GM21367 (cell line): Measurements from ENCODE around the gene MX1.

Experiments
- ATAC-seq: cut with Tn5 transposase; IDR thresholded peaks from one replicate; pipeline ENCODE4 v1.9.1; 2021; ENCODE audit not compliant: unreplicated experiment

MX1 gene

DNA sequence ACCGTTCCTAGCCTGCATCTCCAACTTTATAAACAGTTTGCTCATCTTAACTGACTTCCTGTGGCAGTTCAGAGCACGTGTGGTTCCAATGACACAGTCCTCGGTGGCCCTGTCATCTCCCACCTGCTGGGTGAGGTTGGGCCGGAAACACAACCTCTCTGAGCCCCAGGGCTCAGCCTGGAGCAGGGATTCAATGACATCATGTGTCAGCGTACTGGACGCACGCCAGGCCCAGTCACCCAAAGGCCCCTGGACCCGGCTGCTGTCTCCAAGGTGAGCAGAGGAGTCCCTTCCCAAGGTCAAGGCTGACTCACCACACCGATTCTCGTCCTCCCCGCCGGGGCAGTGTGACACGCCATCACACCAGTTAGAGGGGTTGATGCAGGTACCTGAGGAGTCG is 62.0 kb downstream of the MX1 start:
- no peak for ATAC-seq

GRCh38 chr21:41489329-41489728 is 63.3 kb downstream of the MX1 start:
- ATAC-seq: no peak

- no peak for ATAC-seq
These were observed 64.3 kb downstream of the MX1 start for GRCh38 chr21:41490330-41490729.

- ATAC-seq: no peak
These were observed 65.4 kb downstream of the MX1 start for GRCh38 chr21:41491412-41491811.

DNA sequence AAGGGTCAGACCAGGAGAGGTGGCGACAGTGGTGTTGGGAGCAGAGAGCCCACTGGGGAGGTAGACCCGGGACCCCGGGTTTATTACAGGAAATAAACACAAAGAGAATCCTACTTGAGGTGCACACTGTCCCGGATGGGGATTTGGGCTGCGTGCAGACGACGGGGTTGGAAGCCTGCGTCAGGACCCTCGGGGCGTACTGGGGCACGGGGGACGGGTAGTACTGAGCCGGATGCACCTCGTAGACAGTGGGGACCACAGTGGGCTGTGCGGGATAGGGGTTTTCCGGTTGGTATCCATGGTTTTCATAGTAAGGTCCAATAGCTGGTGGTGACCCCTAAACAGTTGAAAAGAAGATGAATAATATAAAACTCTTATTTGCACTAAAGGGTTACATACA is 68.2 kb downstream of the MX1 start:
- no peak for ATAC-seq

GRCh38 chr21:41497008-41497407 is 71.0 kb downstream of the MX1 start:
- no peak for ATAC-seq

DNA sequence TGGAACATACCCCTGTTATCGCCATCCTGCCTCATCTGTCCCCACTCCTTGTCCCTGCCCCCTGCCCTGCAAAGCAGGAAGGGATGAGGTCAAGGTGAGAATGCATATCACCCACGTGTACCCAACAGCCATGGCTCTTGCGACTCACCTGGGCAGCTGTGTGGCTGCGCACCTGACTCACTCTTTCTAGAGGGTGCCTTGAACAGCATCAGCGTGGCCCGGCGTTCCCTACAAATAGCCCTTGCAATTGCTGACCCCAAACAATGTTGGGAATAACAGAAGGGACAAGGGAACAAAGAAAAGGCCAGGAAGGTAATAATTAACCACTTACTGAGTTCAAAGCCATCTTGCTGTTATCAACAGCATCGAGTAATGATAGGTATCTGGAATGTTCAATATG is 71.7 kb downstream of the MX1 start:
- ATAC-seq: no peak

GRCh38 chr21:41499920-41500319 is 73.9 kb downstream of the MX1 start:
- ATAC-seq: no peak

DNA sequence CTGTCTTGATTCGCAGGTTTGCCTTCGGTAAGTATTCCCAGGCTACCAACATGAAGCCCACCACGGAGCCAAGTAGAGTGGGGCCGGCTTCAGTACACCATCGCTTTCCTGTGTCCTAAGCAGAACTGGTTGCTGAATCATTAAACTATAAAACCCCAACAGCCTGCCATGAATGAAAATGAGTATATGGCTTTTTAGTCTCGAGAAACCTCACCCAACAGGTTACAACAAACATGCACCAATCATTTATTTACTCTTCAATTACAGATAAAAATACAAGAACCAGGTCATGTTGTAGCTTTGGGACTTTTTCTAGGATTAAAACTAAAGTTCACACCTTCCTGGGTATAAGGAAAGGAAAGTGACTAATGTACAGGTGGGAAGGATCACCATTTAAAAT is 74.3 kb downstream of the MX1 start:
- ATAC-seq: no peak

- ATAC-seq: no peak
These were observed 74.9 kb downstream of the MX1 start for GRCh38 chr21:41500931-41501381.

- no peak for ATAC-seq
These were observed 75.9 kb downstream of the MX1 start for GRCh38 chr21:41501919-41502318.

- ATAC-seq: no peak
These were observed 77.3 kb downstream of the MX1 start for GRCh38 chr21:41503331-41503730.

- no peak for ATAC-seq
These were observed 78.0 kb downstream of the MX1 start for GRCh38 chr21:41504030-41504429.

- ATAC-seq: no peak
These were observed 80.1 kb downstream of the MX1 start for GRCh38 chr21:41506005-41506594.

GRCh38 chr21:41506611-41507520 is 80.8 kb downstream of the MX1 start:
- no peak for ATAC-seq

GRCh38 chr21:41507521-41508414 is 81.7 kb downstream of the MX1 start, which contains the start of gene TMPRSS2:
Gene TMPRSS2 (minus strand): TSS chr21:41508158. CDS start chr21:41498133, 10,025 bp downstream.
- no peak for ATAC-seq

DNA sequence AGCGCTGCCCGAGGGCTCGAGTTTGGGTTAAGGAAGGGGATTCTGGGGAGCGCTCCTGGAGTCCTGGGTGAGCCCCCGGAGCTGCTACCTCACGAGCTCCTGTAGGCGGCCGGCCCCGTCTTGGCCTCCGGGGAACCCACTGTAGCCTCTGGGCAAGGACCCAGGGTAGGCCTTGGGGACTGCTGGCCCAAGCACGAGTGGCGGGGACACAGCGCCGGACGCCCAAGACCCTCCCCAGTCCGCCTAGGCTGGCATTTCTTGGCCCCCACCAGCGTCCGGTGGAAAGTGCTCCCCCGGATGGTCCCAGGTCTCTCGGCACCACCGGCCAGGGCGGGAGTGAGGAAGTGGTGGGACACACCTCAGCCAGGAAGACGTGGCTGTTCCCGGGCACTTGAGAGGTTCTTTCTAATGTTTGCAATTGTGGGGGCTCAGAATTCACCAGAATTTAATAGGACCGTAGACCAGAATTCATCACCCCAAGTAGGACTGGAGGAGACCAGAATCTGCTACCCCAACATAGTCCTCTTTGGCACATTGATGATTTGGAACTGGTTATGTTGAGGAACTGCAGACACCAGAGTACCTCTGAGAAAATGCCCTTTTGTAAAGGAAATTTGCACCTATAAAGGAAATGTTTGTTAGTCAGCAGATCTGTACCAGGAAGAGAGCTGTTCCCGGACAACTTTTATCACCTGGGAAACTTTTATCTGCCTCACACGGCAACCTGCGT is 82.5 kb downstream of the MX1 start:
- no peak for ATAC-seq
